Measurements from ENCODE around the gene OPN1SW.
A peak's percentile ranks its signal among the peaks of the same experiment; 100 is the strongest.

OPN1SW gene

GRCh38 chr7:128775744-128776474, at the start of gene OPN1SW:
TSS of gene OPN1SW (minus strand) at chr7:128775794. CDS start at chr7:128775781, 13 bp downstream.
- DNase-seq, result no peak

GRCh38 chr7:128821724-128822123, 46.1 kb upstream of the OPN1SW start:
- no peak for DNase-seq

- DNase-seq, result no peak
These were observed 43.1 kb upstream of the OPN1SW start for GRCh38 chr7:128818694-128819093.

- DNase-seq, result no peak
These were observed 39.8 kb upstream of the OPN1SW start for GRCh38 chr7:128815289-128815942.

GRCh38 chr7:128814499-128814898, 38.9 kb upstream of the OPN1SW start:
- no peak for DNase-seq

GRCh38 chr7:128812514-128813168, 37.0 kb upstream of the OPN1SW start:
- DNase-seq, result no peak

GRCh38 chr7:128811631-128812430, 36.2 kb upstream of the OPN1SW start:
- DNase-seq, result peak; percentile 32

GRCh38 chr7:128810997-128811396, 35.4 kb upstream of the OPN1SW start:
- no peak for DNase-seq

GRCh38 chr7:128810473-128810872, 34.9 kb upstream of the OPN1SW start:
- DNase-seq, result no peak

GRCh38 chr7:128809363-128809762, 33.8 kb upstream of the OPN1SW start:
- DNase-seq, result peak; percentile 40

- peak; percentile 56 for DNase-seq
These were observed 31.6 kb upstream of the OPN1SW start for GRCh38 chr7:128807191-128807590.

- DNase-seq, result peak; percentile 2
These were observed 29.6 kb upstream of the OPN1SW start for GRCh38 chr7:128805225-128805624.

- peak; percentile 10 for DNase-seq
These were observed 28.9 kb upstream of the OPN1SW start for GRCh38 chr7:128804484-128804883.

GRCh38 chr7:128801667-128802418, 26.2 kb upstream of the OPN1SW start:
- peak; percentile 18 for DNase-seq

GRCh38 chr7:128801003-128801402, 25.4 kb upstream of the OPN1SW start:
- no peak for DNase-seq

GRCh38 chr7:128800567-128800966, 25.0 kb upstream of the OPN1SW start:
- no peak for DNase-seq

- DNase-seq, result no peak
These were observed 23.9 kb upstream of the OPN1SW start for GRCh38 chr7:128799451-128799850.

GRCh38 chr7:128796327-128796726, 20.7 kb upstream of the OPN1SW start:
- DNase-seq, result peak; percentile 62

GRCh38 chr7:128795129-128795528, 19.5 kb upstream of the OPN1SW start:
- no peak for DNase-seq

- no peak for DNase-seq
These were observed 18.8 kb upstream of the OPN1SW start for GRCh38 chr7:128794436-128794835.

GRCh38 chr7:128794020-128794419, 18.4 kb upstream of the OPN1SW start:
- no peak for DNase-seq

GRCh38 chr7:128793181-128793547, 17.6 kb upstream of the OPN1SW start:
- no peak for DNase-seq

All from right forelimb (tissue), 1 donor.